HG03097 (cell line): ENCODE results near the gene ACAA1.

Experiments
- ATAC-seq: cut with Tn5 transposase; IDR thresholded peaks from one replicate; pipeline ENCODE4 v1.9.1; 2021; ENCODE audit not compliant: unreplicated experiment, low FRiP score

The ACAA1 gene

DNA sequence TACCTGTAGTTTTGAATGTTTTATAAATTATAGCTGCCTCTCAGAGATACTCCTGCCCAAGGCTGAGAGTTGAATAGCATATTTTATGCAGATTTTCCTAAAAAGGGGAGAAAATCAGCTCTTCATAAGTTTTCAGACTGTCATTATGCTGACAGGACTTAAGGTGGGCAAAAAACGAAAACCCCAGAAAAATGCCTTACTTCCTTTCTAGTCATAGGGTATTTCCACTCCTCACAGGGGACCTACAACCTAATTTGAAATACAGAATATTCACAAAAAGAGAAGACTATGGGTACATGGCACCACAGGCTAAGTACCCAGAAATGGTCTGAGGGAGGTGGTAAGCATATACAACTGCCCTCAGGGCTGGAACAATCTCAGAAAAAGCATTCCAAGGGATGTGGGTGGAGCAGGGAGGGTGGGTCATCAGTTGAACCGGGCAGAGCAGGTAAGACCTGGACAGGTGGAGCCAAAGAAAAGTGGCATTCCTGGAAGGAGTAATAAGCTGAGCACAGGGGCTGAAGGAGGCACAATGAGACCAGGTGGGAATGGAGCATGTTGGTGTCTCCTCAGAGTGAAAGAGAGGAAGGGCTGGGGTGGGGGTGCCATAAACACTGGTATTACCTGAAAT, 17.8 kb upstream of the ACAA1 start:
- no peak for ATAC-seq

DNA sequence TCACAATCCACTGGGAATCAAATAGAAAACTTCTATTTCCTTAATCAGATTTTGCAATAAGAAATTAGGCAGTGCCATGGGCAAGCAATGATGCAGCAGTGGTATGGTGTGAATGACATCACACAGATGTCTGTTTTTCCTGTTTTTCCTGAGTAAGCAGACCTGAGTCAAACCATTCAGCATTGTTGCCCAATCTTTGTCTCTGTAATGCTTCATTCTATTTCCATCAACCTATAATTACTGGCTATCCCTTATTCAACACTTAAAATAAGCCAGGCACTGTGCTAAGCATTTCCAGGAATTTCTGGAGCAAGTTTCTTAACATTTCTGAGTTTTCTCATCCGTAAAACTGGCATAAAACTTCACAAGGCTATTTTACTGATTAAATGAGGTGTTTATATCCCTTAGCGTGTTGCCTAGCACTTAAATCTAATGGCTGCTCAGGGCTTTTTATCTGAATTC, 17.1 kb upstream of the ACAA1 start:
- no peak for ATAC-seq

DNA sequence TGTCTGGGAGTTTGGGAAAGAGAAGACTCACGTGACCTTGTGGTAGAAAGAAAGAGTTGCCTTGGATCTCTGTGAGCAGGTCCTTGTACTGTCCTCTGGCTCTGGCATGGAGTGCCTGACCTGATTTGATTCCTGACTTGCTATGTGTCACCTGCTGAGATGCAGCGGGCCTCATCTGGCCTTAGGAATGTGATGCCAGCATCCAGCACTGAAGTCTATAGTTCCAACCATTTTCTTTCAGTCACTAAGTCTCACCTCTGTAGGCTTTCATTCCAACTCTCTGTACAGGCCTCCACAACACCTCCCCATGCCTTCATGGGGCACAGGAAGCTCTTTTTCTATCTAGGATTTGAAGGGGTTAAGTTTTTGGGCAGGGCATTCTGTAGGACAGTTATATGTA, 16.3 kb upstream of the ACAA1 start:
- ATAC-seq, result no peak

DNA sequence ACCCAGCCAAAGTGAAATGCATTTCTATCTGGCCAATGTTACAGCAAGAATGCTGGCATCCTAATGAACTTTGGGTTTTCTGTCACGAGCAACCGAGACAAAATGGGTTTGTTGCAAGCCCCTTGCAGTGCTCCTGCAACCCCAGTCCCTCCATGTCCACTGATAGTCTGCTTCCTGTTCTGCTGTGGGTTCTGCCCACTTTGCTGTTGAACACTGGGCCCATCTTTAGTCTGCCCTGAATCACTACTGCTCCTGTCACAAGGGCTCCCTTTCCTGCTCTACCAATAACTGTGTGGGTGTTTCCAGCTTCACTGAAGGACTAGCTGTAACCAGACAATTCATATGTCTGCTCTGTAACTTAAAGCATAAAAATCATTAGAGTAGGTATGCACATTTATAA, 15.7 kb upstream of the ACAA1 start:
- no peak for ATAC-seq

DNA sequence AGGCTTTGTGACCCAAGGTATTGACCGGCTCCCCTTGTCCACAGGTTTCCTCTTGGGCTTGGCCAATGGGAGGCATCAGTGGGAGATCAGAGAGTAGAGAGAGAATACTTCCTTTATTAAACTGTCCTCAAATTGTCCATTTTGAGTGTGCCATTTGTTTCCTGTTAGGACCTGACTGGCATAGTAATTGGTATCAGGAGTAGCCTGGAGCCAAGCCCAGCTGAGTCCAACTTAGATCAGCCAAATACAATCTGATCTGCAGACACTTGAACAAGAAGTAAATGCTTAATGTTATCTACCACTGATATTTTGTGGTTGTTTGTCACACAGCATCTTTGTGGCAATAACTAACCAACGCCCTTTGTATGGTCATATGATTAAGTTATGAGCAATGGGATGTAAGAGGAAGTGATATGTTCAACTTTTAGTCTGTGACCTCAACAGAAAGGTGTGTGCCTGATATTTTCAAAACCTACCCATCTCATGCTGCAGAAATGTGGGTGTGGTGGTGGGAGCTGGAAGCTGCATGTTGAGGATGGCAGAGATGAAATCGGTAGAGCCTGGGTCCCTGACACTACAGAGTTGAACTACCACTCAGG, 14.8 kb upstream of the ACAA1 start:
- ATAC-seq, result no peak

DNA sequence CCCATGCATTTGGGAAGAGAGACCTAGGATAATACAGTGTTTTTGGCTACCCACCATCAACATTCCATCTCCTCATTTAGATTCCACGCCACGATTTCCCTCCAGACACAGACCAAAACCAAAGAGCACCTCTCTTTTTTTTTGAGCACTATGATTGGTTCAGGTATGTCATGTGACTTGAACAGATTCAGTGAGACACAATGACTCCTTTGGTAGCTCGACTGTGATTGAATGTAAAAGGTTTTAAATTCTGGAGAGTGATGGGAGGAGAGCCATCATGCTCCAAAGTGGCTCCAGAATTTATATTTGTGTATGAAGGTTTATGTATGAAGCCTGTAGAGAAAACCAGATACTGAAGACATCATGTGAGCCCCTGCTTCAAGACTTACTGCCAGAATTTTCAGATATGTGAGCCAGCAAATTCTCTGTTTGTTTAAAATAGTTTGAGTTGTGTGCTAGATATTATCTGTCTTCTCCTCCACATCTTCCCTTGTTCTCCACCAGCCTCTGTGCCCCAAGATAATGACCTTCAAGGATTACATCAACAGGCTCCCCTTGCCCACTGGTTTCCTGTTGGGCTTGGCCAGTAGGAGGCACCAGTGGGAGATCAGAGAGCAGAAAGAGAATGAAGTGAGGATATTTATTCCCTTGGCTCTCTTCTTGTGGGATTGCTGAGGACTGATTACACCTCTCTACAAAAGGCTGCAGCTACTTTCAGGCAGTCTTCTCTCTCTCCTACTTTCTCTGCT, 14.0 kb upstream of the ACAA1 start:
- ATAC-seq, result no peak

DNA sequence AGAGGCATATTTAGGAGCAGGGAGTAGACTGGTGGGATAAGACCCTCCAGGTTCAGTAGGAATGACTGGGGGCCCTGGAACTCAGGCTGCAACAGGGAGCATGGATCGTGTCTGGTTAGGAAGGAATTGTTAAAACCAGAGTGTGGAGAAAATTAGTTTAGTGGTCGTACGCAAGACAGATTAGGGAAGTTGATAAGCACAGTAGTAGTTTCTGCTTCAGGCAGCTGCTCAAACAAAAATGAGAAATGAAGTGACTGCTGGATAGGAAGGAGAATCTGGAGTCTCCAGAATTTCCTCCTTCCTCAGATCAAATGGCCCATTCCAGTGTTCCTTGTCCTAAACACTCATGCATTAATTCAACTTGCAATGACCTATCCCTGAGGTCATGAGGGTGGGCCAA, 12.8 kb upstream of the ACAA1 start:
- ATAC-seq, result no peak

DNA sequence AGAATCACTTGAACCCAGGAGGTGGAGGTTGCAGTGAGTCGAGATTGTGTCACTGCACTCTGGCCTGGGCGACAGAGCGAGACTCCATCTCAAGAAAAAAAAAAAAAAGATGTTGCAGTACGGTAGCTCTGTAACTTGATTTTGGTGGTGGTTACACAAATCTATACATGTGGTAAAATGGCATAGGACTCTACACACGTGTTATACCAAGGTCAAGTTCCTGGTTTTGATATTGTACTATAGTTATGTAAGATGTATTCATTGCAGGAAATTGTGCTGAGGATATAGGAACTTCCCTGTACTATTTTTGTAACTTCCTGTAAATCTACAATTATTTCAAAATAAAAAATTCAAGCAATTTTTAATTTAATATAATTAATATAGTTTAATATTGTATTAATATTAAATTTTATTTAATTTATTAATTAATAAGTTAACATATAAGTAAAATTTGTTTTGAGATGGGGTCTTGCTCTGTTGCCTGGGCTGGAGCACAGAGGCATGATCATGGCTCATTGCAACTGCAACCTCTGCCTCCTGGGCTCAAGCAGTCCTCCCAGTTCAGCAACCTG, 11.5 kb upstream of the ACAA1 start:
- ATAC-seq, result no peak

DNA sequence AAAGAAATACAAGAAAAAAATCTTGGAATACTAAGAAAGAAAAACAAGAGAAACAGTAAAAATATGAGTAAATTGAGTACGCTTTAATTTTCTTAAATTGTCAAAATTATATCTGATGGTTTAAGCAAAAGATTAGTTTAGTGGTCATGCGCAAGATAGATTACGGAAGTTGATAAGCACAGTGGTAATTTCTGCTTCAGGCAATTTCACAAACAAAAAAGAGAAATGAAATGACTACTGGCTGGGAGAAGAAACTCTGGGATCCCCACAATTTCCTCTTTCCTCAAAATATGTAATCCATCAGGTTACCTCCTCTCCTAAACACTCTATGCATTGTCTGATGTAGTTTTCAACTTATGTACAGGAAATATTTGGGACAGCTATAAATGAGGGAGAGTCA, 10.5 kb upstream of the ACAA1 start:
- ATAC-seq, result no peak

DNA sequence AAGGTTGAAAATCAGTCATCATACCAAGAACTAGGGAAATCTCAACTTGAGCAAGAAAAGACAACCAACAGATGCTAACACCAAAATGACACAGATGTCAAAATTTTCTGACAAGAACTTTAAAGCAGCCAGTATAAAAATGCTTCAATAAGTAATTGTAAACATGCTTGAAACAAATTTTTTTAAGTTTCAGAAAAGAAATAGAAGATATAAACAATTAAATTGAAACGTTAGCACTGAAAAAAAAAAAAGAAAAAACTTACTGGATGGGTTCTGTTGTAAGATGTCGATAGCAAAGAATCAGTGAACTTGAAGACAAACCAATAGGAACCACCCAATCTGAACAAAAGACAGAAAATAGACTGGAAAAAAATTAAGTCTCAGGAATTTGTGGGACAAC, 9.6 kb upstream of the ACAA1 start:
- ATAC-seq, result no peak

DNA sequence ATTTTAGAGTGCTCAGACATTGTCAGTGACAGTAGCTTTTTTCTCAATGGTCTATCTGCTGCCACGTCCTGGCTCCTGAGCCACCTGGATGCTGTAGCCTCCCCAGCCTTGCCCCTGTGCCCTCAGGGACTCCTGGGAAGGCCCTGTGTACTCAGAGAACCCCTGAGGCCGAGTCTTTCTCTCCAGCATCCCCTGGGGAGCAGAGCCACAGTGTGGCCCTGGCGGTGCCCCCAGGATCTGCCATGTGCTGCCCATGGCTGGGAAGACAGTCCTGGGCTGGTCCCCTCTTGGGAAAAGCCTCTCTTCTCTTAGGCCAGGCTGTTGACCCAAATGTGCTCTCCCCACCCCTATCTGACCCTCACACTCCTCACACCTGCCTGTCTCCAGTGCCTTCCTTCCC, 6.6 kb upstream of the ACAA1 start:
- no peak for ATAC-seq

DNA sequence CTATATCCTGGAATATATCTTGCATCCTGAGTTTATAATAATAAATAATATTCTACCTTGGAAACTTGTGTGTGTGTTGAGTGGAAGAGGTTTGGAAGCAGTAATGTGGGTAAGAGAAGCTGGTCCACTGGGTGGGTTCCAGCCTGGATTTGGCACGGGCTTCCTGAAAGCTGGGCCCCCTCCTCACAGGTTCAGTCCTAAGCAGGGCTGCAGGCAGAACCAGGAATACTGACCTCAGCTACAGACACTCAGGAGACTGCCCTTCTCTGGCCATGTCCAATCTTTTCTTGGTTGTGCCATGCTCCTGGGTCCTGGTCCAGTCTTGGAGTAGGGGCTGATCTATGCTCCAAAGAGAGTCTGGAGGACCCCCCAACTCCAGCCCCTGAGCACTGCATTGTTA, 6.0 kb upstream of the ACAA1 start:
- ATAC-seq, result no peak

DNA sequence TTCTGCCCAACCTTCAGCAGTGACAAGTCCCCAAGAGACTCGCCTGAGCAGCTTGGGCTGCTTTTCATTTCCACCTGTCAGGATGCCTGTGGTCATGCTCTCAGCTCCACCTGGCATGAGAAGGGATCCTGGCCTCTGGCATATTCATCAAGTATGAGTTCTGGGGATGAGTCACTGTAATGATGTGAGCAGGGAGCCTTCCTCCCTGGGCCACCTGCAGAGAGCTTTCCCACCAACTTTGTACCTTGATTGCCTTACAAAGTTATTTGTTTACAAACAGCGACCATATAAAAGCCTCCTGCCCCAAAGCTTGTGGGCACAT, 5.0 kb upstream of the ACAA1 start:
- no peak for ATAC-seq

DNA sequence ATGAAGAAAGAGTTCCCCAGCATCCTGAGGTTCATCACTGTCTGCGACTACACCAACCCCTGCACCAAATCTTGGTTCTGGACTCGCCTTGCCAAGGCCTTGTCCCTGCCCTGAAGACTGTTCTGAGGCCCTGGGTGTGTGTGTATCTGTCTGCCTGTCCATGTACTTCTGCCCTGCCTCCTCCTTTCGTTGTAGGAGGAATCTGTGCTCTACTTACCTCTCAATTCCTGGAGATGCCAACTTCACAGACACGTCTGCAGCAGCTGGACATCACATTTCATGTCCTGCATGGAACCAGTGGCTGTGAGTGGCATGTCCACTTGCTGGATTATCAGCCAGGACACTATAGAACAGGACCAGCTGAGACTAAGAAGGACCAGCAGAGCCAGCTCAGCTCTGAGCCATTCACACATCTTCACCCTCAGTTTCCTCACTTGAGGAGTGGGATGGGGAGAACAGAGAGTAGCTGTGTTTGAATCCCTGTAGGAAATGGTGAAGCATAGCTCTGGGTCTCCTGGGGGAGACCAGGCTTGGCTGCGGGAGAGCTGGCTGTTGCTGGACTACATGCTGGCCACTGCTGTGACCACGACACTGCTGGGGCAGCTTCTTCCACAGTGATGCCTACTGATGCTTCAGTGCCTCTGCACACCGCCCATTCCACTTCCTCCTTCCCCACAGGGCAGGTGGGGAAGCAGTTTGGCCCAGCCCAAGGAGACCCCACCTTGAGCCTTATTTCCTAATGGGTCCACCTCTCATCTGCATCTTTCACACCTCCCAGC, 4.4 kb upstream of the ACAA1 start:
- ATAC-seq, result no peak

DNA sequence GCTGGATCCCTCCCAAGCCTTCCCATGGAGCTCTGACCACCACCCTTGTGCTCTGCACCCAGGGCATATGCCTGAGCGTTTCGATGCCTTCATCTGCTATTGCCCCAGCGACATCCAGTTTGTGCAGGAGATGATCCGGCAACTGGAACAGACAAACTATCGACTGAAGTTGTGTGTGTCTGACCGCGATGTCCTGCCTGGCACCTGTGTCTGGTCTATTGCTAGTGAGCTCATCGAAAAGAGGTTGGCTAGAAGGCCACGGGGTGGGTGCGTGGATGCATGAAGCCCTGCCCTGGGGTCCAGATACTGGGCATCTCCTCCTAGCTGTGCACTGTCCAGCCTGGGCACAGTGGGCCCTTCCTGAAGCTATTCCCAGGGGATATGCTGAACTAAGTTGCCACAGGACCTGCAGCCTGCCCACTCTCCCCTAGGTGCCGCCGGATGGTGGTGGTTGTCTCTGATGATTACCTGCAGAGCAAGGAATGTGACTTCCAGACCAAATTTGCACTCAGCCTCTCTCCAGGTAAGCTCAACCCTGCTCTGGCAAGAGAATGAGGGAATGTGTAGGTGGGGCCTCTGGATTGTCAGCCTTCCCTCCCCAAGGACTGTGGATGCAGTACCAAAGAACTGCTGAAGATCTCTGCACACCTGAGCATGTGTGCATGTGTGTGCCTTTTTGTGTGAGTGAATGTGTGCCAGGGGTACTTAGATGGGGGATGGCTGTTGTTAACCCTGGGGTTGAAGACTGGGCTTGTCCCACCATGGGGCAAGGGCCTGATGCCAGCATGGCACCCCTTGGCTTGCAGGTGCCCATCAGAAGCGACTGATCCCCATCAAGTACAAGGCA, 3.6 kb upstream of the ACAA1 start:
- no peak for ATAC-seq

DNA sequence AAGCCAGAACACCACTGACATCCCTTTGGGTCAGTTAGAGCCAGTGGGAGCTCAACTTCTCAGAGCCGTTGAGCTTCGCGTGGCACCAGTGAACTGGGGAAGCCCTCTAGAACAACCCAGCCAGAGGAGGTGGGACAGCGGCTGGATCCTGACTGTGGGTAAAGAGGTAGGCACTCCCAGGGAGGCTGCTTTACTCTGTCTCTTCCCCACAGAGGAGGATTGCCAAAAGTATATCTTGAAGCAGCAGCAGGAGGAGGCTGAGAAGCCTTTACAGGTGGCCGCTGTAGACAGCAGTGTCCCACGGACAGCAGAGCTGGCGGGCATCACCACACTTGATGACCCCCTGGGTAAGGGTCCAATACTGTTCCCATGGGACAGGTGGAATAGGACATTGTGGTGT, 2.7 kb upstream of the ACAA1 start:
- ATAC-seq, result no peak

DNA sequence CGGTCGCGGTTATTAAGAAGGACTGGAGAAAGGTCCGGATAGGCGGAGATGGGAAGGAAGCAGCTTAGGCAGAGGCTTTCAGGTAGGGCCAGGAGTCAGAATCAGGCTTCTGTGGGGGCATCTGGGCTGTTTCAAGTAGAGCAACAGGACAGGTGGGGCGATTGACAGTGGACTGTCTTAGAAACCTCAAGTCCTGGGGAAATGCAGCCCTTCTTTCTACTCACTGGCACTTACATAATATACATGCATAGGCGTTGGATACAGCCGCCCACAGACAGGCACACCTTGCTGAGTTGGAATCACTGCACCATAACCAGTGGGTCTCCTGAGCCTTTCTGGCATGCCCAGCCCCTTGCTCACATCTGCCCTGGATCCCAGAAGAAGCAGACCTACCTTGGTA, 2.3 kb upstream of the ACAA1 start:
- ATAC-seq, result no peak

DNA sequence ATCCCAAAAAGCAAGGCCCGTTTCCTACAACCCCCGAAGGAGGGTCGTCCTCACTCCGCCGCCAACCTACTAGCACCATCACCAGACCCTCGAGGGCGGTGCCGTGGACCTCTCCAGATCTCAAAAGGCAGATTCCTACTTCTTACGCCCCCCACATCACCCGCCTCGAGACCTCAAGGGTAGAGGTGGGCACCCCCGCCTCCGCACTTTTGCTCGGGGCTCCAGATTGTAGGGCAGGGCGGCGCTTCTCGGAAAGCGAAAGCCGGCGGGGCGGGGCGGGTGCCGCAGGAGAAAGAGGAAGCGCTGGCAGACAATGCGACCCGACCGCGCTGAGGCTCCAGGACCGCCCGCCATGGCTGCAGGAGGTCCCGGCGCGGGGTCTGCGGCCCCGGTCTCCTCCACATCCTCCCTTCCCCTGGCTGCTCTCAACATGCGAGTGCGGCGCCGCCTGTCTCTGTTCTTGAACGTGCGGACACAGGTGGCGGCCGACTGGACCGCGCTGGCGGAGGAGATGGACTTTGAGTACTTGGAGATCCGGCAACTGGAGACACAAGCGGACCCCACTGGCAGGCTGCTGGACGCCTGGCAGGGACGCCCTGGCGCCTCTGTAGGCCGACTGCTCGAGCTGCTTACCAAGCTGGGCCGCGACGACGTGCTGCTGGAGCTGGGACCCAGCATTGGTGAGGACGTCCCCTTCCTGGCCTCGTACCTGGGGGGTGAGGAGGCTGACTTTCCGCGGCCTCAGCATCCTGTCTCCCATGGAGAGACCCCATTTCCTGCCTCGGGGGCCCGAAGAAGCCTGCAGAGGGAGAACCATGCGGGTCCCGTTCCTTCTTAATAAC, 1.6 kb upstream of the ACAA1 start, which contains the start of gene MYD88:
TSS of gene MYD88 (plus strand) at position 313 of the 842 bp plus-strand sequence. CDS start at position 353, 40 bp downstream.
- ATAC-seq, result peak; percentile 32
